GM19025 (cell line): ENCODE measurements around the gene CPPED1.

Experiments used
- ATAC-seq: cut with Tn5 transposase; IDR thresholded peaks from one replicate; pipeline ENCODE4 v1.9.1; 2021; ENCODE audit warnings: mild to moderate bottlenecking, low read depth, moderate library complexity; ENCODE audit not compliant: unreplicated experiment

Gene CPPED1

DNA sequence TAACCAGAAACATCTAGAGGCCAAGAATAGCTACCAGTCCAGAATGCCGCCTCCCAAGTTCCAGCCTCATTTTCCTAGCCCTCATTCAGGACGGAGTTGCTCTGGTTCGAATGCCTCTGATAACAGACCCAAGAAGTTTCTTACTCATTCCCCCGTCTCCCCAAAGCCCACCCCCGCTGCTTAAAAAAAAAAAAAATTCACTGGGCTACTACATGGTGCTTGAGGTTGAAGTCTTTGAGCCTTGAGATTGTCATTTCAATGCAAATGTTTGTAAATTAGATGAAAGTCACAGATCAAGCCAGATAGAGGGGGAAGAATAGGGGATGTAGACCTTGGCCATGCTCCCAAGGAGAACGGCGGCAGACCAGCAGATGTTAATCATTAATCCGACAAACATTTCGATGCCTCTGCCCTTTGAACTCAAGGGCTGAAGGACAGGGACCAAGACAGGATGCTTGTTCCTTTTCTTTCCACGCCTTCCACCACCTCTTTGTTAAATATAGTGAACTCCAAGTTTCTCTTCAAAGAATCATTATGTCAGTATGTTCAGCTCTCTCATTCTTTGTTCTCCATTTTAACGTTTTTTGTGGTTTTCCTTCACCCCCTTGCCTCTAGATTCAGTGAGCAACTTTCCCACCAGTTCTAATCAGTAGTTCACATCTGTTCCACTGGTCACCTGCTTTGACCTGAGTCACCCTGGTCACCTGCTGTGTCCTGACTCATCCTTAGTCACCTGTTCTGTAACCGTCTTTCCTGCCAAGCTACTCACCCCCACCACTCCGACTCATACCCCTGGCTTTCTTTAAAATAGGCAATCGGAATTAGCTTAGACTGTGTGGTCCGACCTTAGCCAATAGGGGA lies 190.3 kb downstream of the CPPED1 start:
- peak; percentile 59 for ATAC-seq

DNA sequence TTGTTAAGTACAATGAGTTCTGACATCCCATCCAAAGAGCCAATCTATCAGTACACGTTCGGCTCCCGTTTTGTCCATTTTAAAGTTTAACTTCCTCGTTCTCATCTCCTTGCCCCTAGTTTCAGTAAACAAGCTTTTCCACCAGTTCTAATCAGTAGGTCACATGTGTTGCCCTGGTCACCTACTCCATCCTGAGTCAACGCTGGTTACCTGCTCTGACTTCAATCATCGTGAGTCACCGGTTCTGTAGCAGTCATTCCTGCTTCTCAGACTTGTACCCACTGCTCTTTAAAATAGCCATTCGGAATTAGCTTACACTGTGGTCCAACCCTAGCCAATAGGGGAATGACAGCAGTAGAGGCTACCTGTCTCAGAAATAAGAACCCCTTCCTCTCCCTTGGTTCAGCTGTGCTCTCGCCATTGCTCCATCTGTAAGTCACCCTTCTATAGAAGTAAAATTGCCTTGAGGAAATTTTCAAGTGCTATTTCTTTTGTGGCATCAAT lies 191.0 kb downstream of the CPPED1 start:
- no peak for ATAC-seq

DNA sequence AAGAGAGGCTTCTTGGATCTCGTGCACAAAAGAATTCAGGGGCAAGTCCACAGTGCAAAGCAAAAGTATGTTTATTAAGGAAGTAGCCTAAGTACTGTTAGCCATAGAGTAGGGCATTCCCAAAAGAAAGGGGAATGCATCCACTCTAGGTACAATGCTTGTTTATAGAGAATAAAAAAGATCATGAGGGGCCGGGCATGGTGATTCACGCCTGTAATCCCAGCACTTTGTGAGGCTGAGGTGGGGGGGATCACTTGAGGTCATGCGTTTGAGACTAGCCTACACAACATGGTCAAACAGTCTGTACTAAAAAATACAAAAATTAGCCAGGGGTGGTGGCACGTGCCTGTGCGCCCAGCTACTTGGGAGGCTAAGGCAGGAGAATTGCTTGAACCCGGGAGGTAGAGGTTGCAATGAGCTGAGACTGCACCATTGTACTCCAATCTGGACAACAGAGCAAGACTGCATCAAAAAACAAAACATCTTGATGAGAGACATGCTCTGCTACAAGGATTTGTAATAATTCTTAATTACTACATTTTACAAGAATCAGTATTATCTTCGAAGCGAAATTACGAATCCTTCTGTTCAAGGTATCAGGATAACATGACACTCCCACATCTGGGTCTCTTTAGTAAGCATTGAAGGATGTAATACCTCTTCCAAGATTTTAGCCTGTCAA lies 191.6 kb downstream of the CPPED1 start:
- ATAC-seq = no peak

DNA sequence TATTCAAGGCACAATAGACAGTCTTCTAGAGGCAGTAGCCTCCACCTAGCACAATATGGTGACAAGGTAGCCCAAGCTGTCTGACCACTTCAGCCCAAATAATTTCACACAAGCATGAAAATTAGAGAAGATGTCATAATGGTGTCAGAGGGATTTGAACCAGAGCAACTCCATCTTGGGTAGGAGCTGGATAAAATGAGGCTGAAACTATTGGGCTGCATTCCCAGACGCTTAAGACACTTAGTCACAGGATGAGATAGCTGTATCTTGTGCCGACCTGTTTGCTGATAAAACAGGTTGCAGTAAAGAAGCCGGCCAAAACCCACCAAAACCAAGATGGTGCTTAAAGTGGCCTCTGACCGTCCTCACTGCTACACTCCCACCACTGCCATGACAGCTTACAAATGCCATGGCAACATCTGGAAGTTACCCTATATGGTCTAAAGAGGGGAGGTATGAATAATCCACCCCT lies 192.6 kb downstream of the CPPED1 start:
- ATAC-seq = no peak

DNA sequence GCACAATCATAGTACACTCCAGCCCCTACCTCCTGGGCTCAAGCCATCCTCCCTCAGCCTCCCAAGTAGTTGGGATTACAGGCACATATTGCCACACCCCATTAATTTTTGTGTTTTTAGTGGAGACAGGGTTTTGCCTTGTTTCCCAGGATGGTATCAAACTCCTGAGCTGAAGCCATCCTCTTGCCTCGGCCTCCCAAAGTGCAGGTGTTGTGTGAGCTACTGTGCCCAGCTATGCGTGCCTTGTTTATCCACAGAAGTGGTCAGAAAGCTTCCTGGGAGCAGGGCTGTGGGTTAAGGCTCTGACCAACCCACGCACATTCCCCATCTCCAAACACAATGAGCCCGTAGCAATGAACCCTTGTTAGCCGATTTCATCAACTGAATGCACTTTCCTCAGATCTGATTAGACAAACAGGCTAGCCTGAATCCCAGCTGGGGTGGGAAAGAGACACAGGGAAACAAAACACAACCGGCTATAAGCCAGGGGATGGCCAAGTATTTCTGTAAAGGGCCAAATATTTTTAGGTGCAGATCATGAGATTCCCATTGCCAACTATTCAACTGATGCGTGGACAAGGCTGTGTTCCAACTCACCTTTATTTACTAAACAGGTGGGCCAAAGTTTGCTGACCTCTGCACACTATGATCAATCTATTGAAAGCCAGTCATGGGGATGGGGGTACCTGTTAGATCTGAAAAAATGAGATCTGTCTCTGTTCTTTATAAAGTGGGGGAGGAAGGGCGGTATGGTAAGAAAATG lies 193.6 kb downstream of the CPPED1 start:
- no peak for ATAC-seq
